Iris pigment epithelial cell (primary cell): ENCODE measurements around the gene NBDY.
"Not testable (repeated sequence)": the region's sequence is repeated elsewhere in the genome, so short reads cannot be mapped to it uniquely, and the experiment has no call there.

Experiments
- DNase-seq: peaks from one replicate; pipeline ENCODE4 v3.0.0-alpha.2; 2011; ENCODE audit warnings: low read depth

The NBDY gene

GRCh38 chrX:56800801-56801200 is 71.8 kb downstream of the NBDY start:
- DNase-seq, result no peak

GRCh38 chrX:56802428-56802827 is 73.4 kb downstream of the NBDY start:
- no peak for DNase-seq

GRCh38 chrX:56802921-56803849 is 74.1 kb downstream of the NBDY start:
- peak; percentile 76 for DNase-seq

- DNase-seq, result no peak
Observed at GRCh38 chrX:56803850-56804681, 75.0 kb downstream of the NBDY start.

GRCh38 chrX:56804867-56805266 is 75.8 kb downstream of the NBDY start:
- DNase-seq, result no peak

- DNase-seq, result no peak
Observed at GRCh38 chrX:56805399-56805798, 76.4 kb downstream of the NBDY start.

GRCh38 chrX:56806176-56806575 is 77.1 kb downstream of the NBDY start:
- not testable (repeated sequence) for DNase-seq

- DNase-seq, result no peak
Observed at GRCh38 chrX:56811599-56811998, 82.6 kb downstream of the NBDY start.

GRCh38 chrX:56812515-56813105 is 83.6 kb downstream of the NBDY start:
- DNase-seq, result no peak

GRCh38 chrX:56813318-56813837 is 84.3 kb downstream of the NBDY start:
- peak; percentile 80 for DNase-seq

- DNase-seq, result no peak
Observed at GRCh38 chrX:56817179-56817578, 88.1 kb downstream of the NBDY start.

- no peak for DNase-seq
Observed at GRCh38 chrX:56826020-56826419, 97.0 kb downstream of the NBDY start.

GRCh38 chrX:56833626-56834025 is 104.6 kb downstream of the NBDY start:
- DNase-seq, result no peak

- DNase-seq, result no peak
Observed at GRCh38 chrX:56853436-56853835, 124.4 kb downstream of the NBDY start.

- DNase-seq, result no peak
Observed at GRCh38 chrX:56857042-56857441, 128.0 kb downstream of the NBDY start.

GRCh38 chrX:56860888-56861287 is 131.8 kb downstream of the NBDY start:
- DNase-seq, result no peak
